PC-3 (cell line): ENCODE results near the gene HOXC12. TPM values are rescaled to one million over a fixed set of nuclear protein-coding genes. Genes with fewer than 3 reads are reported as not detected.

ENCODE experiments used
- ATAC-seq: fragments of 200-7000 bp; cut with Tn5 transposase; 2 replicates; pipeline ENCODE4 v1.9.1; 2020; ENCODE audit warnings: mild to moderate bottlenecking, moderate library complexity
- BruUV-seq: library from RNA; stranded (reverse); fragments of 400-500 nt; replicated peaks from 2 replicates; lab custom pipeline; 2021; lab: Mats Ljungman, UMichigan
- CTCF ChIA-PET: fragments of 300-600 bp; sonication (Branson Sonifier 250); formaldehyde crosslinking; loops from one replicate; lab custom pipeline; 2022; ENCODE audit warnings: antibody characterized with exemption; lab: Charles Lee
- POLR2A ChIA-PET: fragments of 300-600 bp; sonication (Branson Sonifier 250); formaldehyde crosslinking; loops from one replicate; lab custom pipeline; 2022; ENCODE audit warnings: antibody characterized with exemption; ENCODE audit not compliant: unreplicated experiment; lab: Charles Lee
- DNase-seq: peaks from one replicate; pipeline ENCODE4 v3.0.0-alpha.2; 2015
- H2AFZ ChIP-seq: fragments of 300-600 bp; sonication (generic); 2 replicates; pipeline ENCODE4 v1.6.0; 2016; ENCODE audit warnings: antibody characterized with exemption, low read length
- H3F3A ChIP-seq: fragments of 300-600 bp; sonication (generic); one replicate; pipeline ENCODE4 v1.6.0; 2017; ENCODE audit warnings: antibody characterized with exemption, low read length, control low read depth, mild to moderate bottlenecking; ENCODE audit not compliant: unreplicated experiment
- H3K27ac ChIP-seq: fragments of 300-600 bp; sonication (generic); 2 replicates; pipeline ENCODE4 v1.5.1; 2016; ENCODE audit warnings: mild to moderate bottlenecking, low read length
- H3K27me3 ChIP-seq: fragments of 300-600 bp; sonication (generic); 2 replicates; pipeline ENCODE4 v1.6.1; 2016; ENCODE audit warnings: low read length, mixed read lengths
- H3K36me3 ChIP-seq: fragments of 300-600 bp; sonication (generic); 2 replicates; pipeline ENCODE4 v1.6.1; 2016; ENCODE audit warnings: low read depth, mixed run types, low read length, mixed read lengths
- H3K4me1 ChIP-seq: fragments of 300-600 bp; sonication (generic); 2 replicates; pipeline ENCODE4 v1.5.1; 2016; ENCODE audit warnings: low read length; ENCODE audit not compliant: insufficient read depth
- H3K4me2 ChIP-seq: fragments of 300-600 bp; sonication (generic); 2 replicates; pipeline ENCODE4 v1.6.0; 2016; ENCODE audit warnings: low read length
- H3K4me3 ChIP-seq: fragments of 300-600 bp; sonication (generic); 2 replicates; pipeline ENCODE4 v1.5.1; 2016; ENCODE audit warnings: mild to moderate bottlenecking, low read length, mixed read lengths
- H3K79me2 ChIP-seq: fragments of 300-600 bp; sonication (generic); 2 replicates; pipeline ENCODE4 v1.6.1; 2017; ENCODE audit warnings: low read length, mixed read lengths
- H3K9ac ChIP-seq: fragments of 300-600 bp; sonication (generic); 2 replicates; pipeline ENCODE4 v1.6.0; 2016; ENCODE audit warnings: mild to moderate bottlenecking, low read length
- H3K9me2 ChIP-seq: fragments of 300-600 bp; sonication (generic); replicated peaks from 2 replicates; pipeline ENCODE4 v1.6.1; 2016; ENCODE audit warnings: mixed run types, low read length, mixed read lengths
- H3K9me3 ChIP-seq: fragments of 300-600 bp; sonication (generic); 2 replicates; pipeline ENCODE4 v1.6.1; 2016; ENCODE audit warnings: low read length, mixed read lengths
- H4K20me1 ChIP-seq: fragments of 300-600 bp; sonication (generic); 2 replicates; pipeline ENCODE4 v1.6.1; 2016; ENCODE audit warnings: low read length, mixed read lengths
- EZH2 ChIP-seq: fragments of 300-600 bp; sonication (generic); IDR thresholded peaks from one replicate; pipeline ENCODE4 v1.6.1; 2017; ENCODE audit warnings: antibody characterized with exemption, mild to moderate bottlenecking, low read length; ENCODE audit not compliant: unreplicated experiment
- EZH2phosphoT487 ChIP-seq: fragments of 300-600 bp; sonication (generic); IDR thresholded peaks from 2 replicates; pipeline ENCODE4 v1.6.1; 2018; ENCODE audit warnings: mild to moderate bottlenecking, antibody characterized with exemption, low read length, borderline replicate concordance
- intact Hi-C: fragments of 100-400 bp; cut with micrococcal nuclease; formaldehyde crosslinking; loops from 2 replicates; pipeline ENCODE4 v1.9.0; 2023
- total RNA-seq: library from RNA; depleted of rRNA; stranded (reverse); fragments of >200 nt; gene quantifications from 2 replicates; pipeline ENCODE4 v1.2.3, GENCODE V29; 2014
- TF ChIP-seq, protein P1 (sequence below): fragments of 300-600 bp; sonication (generic); conservative IDR thresholded peaks from 2 replicates; pipeline ENCODE4 v1.5.1; 2017; ENCODE audit warnings: antibody characterized with exemption, low read depth, mild to moderate bottlenecking, low read length

Gene HOXC12
- total RNA-seq, 1 experiment from 2014 or later: 0.33 TPM

DNA sequence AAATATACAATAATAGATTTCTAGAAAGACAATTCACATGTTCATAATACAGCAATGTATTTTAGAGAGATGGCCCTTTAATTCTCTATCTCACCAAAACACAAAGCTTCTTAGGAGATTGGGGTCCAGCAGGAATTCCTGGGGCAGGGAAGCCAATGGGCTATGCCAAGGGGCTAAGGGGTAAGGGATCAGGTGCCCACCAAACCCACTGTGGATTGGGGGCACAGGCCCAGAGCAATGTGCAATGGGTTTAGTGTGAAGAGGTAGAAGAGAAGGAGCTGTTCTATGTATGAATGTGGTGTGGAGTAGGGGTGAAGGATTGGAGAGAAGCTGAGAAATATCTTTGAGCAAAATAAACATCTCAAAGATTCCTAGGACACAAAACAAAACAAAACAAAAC, 13.5 kb upstream of the HOXC12 start:
- CTCF ChIA-PET: interaction anchor here (0.5 kb wide), 1 partner anchor 91 kb away, joined by 3 read pairs; the partner anchor contains the start of gene HOXC5
- Histone ChIP-seq H3F3A (no peaks in the 10 kb centered on the region), H3K4me1 (peaks cover 30% of the 10 kb centered on the region), H3K9ac (no peak overlapping the region), H3K27ac (no peak overlapping the region), H3K4me3 (peak overlapping the region; percentile 87), H2AFZ (no peak overlapping the region), H3K9me3 (no peaks in the 10 kb centered on the region), H3K79me2 (peaks cover 57% of the 10 kb centered on the region), H4K20me1 (no peaks in the 10 kb centered on the region), H3K27me3 (no peaks in the 10 kb centered on the region), H3K4me2 (peak overlapping the region; percentile 89), H3K9me2 (no peaks in the 10 kb centered on the region), H3K36me3 (peaks cover 8% of the 10 kb centered on the region; the same call in 1 of the 2 replicates)
- ATAC-seq (no peak), DNase-seq (no peak)
- TF ChIP-seq, protein P1, sequence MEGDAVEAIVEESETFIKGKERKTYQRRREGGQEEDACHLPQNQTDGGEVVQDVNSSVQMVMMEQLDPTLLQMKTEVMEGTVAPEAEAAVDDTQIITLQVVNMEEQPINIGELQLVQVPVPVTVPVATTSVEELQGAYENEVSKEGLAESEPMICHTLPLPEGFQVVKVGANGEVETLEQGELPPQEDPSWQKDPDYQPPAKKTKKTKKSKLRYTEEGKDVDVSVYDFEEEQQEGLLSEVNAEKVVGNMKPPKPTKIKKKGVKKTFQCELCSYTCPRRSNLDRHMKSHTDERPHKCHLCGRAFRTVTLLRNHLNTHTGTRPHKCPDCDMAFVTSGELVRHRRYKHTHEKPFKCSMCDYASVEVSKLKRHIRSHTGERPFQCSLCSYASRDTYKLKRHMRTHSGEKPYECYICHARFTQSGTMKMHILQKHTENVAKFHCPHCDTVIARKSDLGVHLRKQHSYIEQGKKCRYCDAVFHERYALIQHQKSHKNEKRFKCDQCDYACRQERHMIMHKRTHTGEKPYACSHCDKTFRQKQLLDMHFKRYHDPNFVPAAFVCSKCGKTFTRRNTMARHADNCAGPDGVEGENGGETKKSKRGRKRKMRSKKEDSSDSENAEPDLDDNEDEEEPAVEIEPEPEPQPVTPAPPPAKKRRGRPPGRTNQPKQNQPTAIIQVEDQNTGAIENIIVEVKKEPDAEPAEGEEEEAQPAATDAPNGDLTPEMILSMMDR: no peak
- no peak for TF ChIP-seq EZH2phosphoT487
- TF ChIP-seq EZH2: no peak
- BruUV-seq: no TSS peak
- intact Hi-C loops: loop anchor here (5.0 kb wide), 1 partner anchor 46 kb away; the partner anchor contains the start of gene HOXC10
- POLR2A ChIA-PET: no interaction called here

DNA sequence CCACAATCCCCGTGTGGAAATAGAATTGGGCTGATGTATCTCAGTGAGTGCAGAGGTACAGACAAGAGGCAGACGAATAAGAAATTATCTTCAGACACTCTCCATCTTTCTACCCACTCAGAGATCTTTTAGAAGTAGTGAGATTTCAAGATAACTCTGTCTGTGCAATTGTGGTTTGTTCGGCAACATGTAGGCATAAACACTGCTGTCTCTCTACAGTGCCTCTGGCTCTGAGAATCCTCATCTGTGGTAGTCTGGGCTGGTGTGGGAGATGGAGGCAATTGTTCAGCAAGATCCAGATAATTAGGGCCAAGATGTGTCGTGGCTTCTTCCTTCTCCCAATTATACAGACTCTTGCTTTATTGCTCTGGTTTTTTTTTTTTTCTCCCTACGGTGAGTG, 13.0 kb upstream of the HOXC12 start:
- Histone ChIP-seq H3K79me2 (peaks cover 57% of the 10 kb centered on the region), H3K4me3 (peak overlapping the region; percentile 87), H3F3A (no peaks in the 10 kb centered on the region), H3K4me2 (peak overlapping the region; percentile 89), H3K9me2 (no peaks in the 10 kb centered on the region), H3K27me3 (no peaks in the 10 kb centered on the region), H3K36me3 (peaks cover 8% of the 10 kb centered on the region; the same call in 1 of the 2 replicates), H2AFZ (0 out of 2 replicates have a peak overlapping the region, but pooled peaks have one; percentile 1), H3K9me3 (no peaks in the 10 kb centered on the region), H3K9ac (no peak overlapping the region), H3K4me1 (peaks cover 30% of the 10 kb centered on the region), H3K27ac (no peak overlapping the region), H4K20me1 (no peaks in the 10 kb centered on the region)
- ChIA-PET CTCF (interaction anchor here (0.5 kb wide), 1 partner anchor 91 kb away, joined by 3 read pairs; the partner anchor contains the start of gene HOXC5), POLR2A (no interaction called here)
- TF ChIP-seq EZH2phosphoT487 (no peak), EZH2 (no peak)
- TF ChIP-seq, protein P1: no peak
- intact Hi-C loops: loop anchor here (5.0 kb wide), 1 partner anchor 46 kb away; the partner anchor contains the start of gene HOXC10
- ATAC-seq (no peak), DNase-seq (no peak)
- BruUV-seq: no TSS peak

DNA sequence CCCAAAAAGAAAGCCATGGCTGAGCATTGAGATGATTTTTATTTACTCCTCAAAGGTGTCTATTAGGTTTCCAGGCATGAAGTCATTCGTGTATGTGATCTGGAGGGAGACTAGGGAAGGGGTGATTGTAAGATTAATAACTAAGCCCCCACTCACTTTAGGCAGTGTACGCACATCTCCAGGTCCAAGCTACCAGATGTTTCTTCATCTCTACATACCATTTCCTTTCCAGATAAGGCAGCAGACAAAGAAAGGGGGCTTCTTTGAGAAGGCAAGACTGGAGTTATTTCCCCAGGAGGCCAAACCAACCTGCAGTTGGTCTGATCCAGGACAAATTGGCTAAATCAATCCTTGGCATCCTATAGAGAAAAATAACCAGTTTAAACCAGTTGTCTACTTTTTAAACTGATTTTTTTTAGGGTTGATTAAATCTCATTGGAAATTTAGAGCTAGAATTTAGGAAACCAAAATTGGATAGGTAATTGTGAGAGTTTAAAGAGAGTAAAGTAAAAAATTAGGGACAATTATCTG, 12.2 kb upstream of the HOXC12 start:
- peaks cover 8% of the 10 kb centered on the region; the same call in 1 of the 2 replicates for H3K36me3 ChIP-seq
- H3K27me3 ChIP-seq: no peaks in the 10 kb centered on the region
- H3K79me2 ChIP-seq: peaks cover 57% of the 10 kb centered on the region
- POLR2A ChIA-PET: no interaction called here
- H3K9ac ChIP-seq: no peak overlapping the region
- H3K27ac ChIP-seq: no peak overlapping the region
- H3K4me1 ChIP-seq: peaks cover 30% of the 10 kb centered on the region
- peak overlapping the region; percentile 52 for H3K4me2 ChIP-seq
- H2AFZ ChIP-seq: no peak overlapping the region
- H3K9me2 ChIP-seq: no peaks in the 10 kb centered on the region
- ATAC-seq (no peak), DNase-seq (no peak)
- TF ChIP-seq EZH2phosphoT487 (no peak), EZH2 (no peak)
- TF ChIP-seq, protein P1: no peak
- no peaks in the 10 kb centered on the region for H3F3A ChIP-seq
- no TSS peak for BruUV-seq
- no peaks in the 10 kb centered on the region for H4K20me1 ChIP-seq
- intact Hi-C loops: loop anchor here (5.0 kb wide), 1 partner anchor 45 kb away; the partner anchor contains the start of gene HOXC10
- H3K4me3 ChIP-seq: peak overlapping the region; percentile 36; the same call in 1 of the 2 replicates
- H3K9me3 ChIP-seq: no peaks in the 10 kb centered on the region
- CTCF ChIA-PET: no interaction called here
